Vagina (tissue), 2 donors: Measurements from ENCODE around the gene DOC2B. TPM values are rescaled to one million over a fixed set of nuclear protein-coding genes. Genes with fewer than 3 reads are reported as not detected.

Experiments
- DNase-seq, 2 donors: peaks; one replicate each; pipeline ENCODE4 v3.0.0-alpha.2; 2017; ENCODE audit errors: extremely low spot score in 2 of 2
- H3K27ac ChIP-seq: fragments of 200-600 bp; sonication (generic); one replicate; pipeline ENCODE4 v1.5.1; 2019
- H3K27me3 ChIP-seq: fragments of 200-600 bp; sonication (generic); one replicate; pipeline ENCODE4 v1.5.1; 2019
- H3K36me3 ChIP-seq, 2 donors: fragments of 200-600 bp; sonication (generic); one replicate each; pipeline ENCODE4 v1.5.1; 2017 to 2019
- H3K4me1 ChIP-seq: fragments of 200-600 bp; sonication (generic); one replicate; pipeline ENCODE4 v1.5.1; 2019
- H3K4me3 ChIP-seq, 2 donors: fragments of 200-600 bp; sonication (generic); 1 replicate in 1 of 2; 2 replicates in 1 of 2; pipeline ENCODE4 v1.5.1; 2016 to 2019
- H3K9me3 ChIP-seq: fragments of 200-600 bp; sonication (generic); one replicate; pipeline ENCODE4 v1.5.1; 2019
- CTCF ChIP-seq, 3 experiments: fragments of 450-650 bp in 2 of 3; fragments of 200-600 bp in 1 of 3; sonication (generic) in 1 of 3; IDR thresholded peaks; one replicate each; pipeline ENCODE4 v1.5.1; 2017 to 2019; ENCODE audit warnings: antibody characterized with exemption in 3 of 3, mild to moderate bottlenecking in 2 of 3, moderate library complexity in 2 of 3
- POLR2A ChIP-seq, 2 donors: fragments of 450-650 bp; IDR thresholded peaks; one replicate each; pipeline ENCODE4 v1.6.1; 2017; ENCODE audit warnings: antibody characterized with exemption in 2 of 2, mild to moderate bottlenecking in 2 of 2, moderate library complexity in 2 of 2
- POLR2AphosphoS5 ChIP-seq, 2 donors: sonication (generic); formaldehyde crosslinking; IDR thresholded peaks; one replicate each; pipeline ENCODE4 v1.9.0; 2017; ENCODE audit warnings: antibody characterized with exemption in 2 of 2, mild to moderate bottlenecking in 2 of 2, low read depth in 1 of 2; ENCODE audit not compliant: insufficient read depth in 1 of 2
- intact Hi-C: fragments of 100-400 bp; cut with DNase I; formaldehyde crosslinking; loops from one replicate; pipeline ENCODE4 v1.15.1; 2023
- total RNA-seq: library from RNA; depleted of rRNA; stranded (reverse); fragments of >200 nt; gene quantifications from one replicate; pipeline ENCODE4 v1.2.3, GENCODE V29; 2016

Gene DOC2B
- total RNA-seq, 1 donor from 2014 or later: 10.1 TPM

GRCh38 chr17:189444-189843 is 8.0 kb upstream of the DOC2B start:
- no peaks in the 10 kb centered on the region for H3K36me3 ChIP-seq
- H3K27ac ChIP-seq: no peak overlapping the region
- H3K4me1 ChIP-seq: peaks cover 12% of the 10 kb centered on the region
- H3K27me3 ChIP-seq: no peaks in the 10 kb centered on the region
- intact Hi-C loops: no loop called here
- DNase-seq: no peak
- TF ChIP-seq POLR2A (IDR thresholded peaks at IDR 0.05) (no peak), CTCF (IDR thresholded peaks at IDR 0.05) (no peak), POLR2AphosphoS5 (IDR thresholded peaks at IDR 0.05; ENCODE audit: insufficient read depth in 1 of 2, low read depth in 1 of 2) (no peak)
- H3K9me3 ChIP-seq: no peaks in the 10 kb centered on the region
- H3K4me3 ChIP-seq: no peak overlapping the region

GRCh38 chr17:187130-187529 is 5.7 kb upstream of the DOC2B start:
- Histone ChIP-seq H3K36me3 (no peaks in the 10 kb centered on the region), H3K4me3 (no peak overlapping the region), H3K27me3 (no peaks in the 10 kb centered on the region), H3K4me1 (peaks cover 17% of the 10 kb centered on the region), H3K9me3 (no peaks in the 10 kb centered on the region), H3K27ac (no peak overlapping the region)
- intact Hi-C loops: no loop called here
- DNase-seq: no peak
- TF ChIP-seq CTCF (IDR thresholded peaks at IDR 0.05) (no peak), POLR2A (IDR thresholded peaks at IDR 0.05) (no peak), POLR2AphosphoS5 (IDR thresholded peaks at IDR 0.05; ENCODE audit: insufficient read depth in 1 of 2, low read depth in 1 of 2) (no peak)

- no peak for DNase-seq
- no peak overlapping the region for H3K27ac ChIP-seq
- TF ChIP-seq POLR2AphosphoS5 (IDR thresholded peaks at IDR 0.05; ENCODE audit: insufficient read depth in 1 of 2, low read depth in 1 of 2) (no peak), POLR2A (IDR thresholded peaks at IDR 0.05) (no peak), CTCF (IDR thresholded peaks at IDR 0.05) (no peak)
- intact Hi-C loops: no loop called here
- peaks cover 3% of the 10 kb centered on the region for H3K27me3 ChIP-seq
- no peaks in the 10 kb centered on the region for H3K9me3 ChIP-seq
- H3K4me3 ChIP-seq: no peak overlapping the region
- H3K36me3 ChIP-seq: no peaks in the 10 kb centered on the region
- H3K4me1 ChIP-seq: peaks cover 22% of the 10 kb centered on the region
These were observed 4.1 kb upstream of the DOC2B start for GRCh38 chr17:185445-186138.

GRCh38 chr17:183021-183420 is 1.6 kb upstream of the DOC2B start:
- no peak for DNase-seq
- Histone ChIP-seq H3K36me3 (no peaks in the 10 kb centered on the region), H3K4me1 (peaks cover 40% of the 10 kb centered on the region), H3K4me3 (no peak overlapping the region), H3K27ac (no peak overlapping the region), H3K9me3 (no peaks in the 10 kb centered on the region), H3K27me3 (peaks cover 7% of the 10 kb centered on the region)
- intact Hi-C loops: no loop called here
- TF ChIP-seq CTCF (IDR thresholded peaks at IDR 0.05) (no peak), POLR2A (IDR thresholded peaks at IDR 0.05) (no peak), POLR2AphosphoS5 (IDR thresholded peaks at IDR 0.05; ENCODE audit: insufficient read depth in 1 of 2, low read depth in 1 of 2) (no peak)

GRCh38 chr17:182050-182751 is 751 bp upstream of the DOC2B start:
- no peak for DNase-seq
- TF ChIP-seq POLR2A (IDR thresholded peaks at IDR 0.05) (no peak), POLR2AphosphoS5 (IDR thresholded peaks at IDR 0.05; ENCODE audit: insufficient read depth in 1 of 2, low read depth in 1 of 2) (no peak), CTCF (IDR thresholded peaks at IDR 0.05) (no peak)
- Histone ChIP-seq H3K4me1 (peaks cover 40% of the 10 kb centered on the region), H3K27ac (no peak overlapping the region), H3K9me3 (no peaks in the 10 kb centered on the region), H3K27me3 (peaks cover 7% of the 10 kb centered on the region), H3K4me3 (peak overlapping the region; percentile 48 to 49), H3K36me3 (no peaks in the 10 kb centered on the region)
- intact Hi-C loops: no loop called here
